CD4-positive, alpha-beta T cell treated with Interleukin-4 for 1 hour (primary cell): ENCODE data around the gene LRRC8C.

Source experiments
- DNase-seq, 2 donors: peaks; one replicate each; pipeline ENCODE4 v3.0.0-alpha.2; 2020 to 2022

The LRRC8C gene

GRCh38 chr1:89706700-89707012, 73.7 kb downstream of the LRRC8C start:
- DNase-seq, result no peak

GRCh38 chr1:89708751-89709375, 75.9 kb downstream of the LRRC8C start:
- DNase-seq, result no peak

- no peak for DNase-seq
Measured at GRCh38 chr1:89710498-89711139, 77.7 kb downstream of the LRRC8C start.

- no peak for DNase-seq
Measured at GRCh38 chr1:89711140-89711778, 78.3 kb downstream of the LRRC8C start.

- no peak for DNase-seq
Measured at GRCh38 chr1:89712420-89712819, 79.5 kb downstream of the LRRC8C start.

GRCh38 chr1:89715677-89716076, 82.8 kb downstream of the LRRC8C start:
- no peak for DNase-seq

- DNase-seq, result peak in 1 of 2 donors; percentile 66
Measured at GRCh38 chr1:89719502-89720306, 86.8 kb downstream of the LRRC8C start.

- DNase-seq, result no peak
Measured at GRCh38 chr1:89720839-89721238, 87.9 kb downstream of the LRRC8C start.

- peak; percentile 53 to 85 for DNase-seq
Measured at GRCh38 chr1:89721351-89721750, 88.4 kb downstream of the LRRC8C start.

GRCh38 chr1:89723144-89723543, 90.2 kb downstream of the LRRC8C start:
- no peak for DNase-seq

- DNase-seq, result peak in 1 of 2 donors; percentile 17
Measured at GRCh38 chr1:89723863-89724262, 90.9 kb downstream of the LRRC8C start.

GRCh38 chr1:89724369-89725010, 91.6 kb downstream of the LRRC8C start:
- peak in 1 of 2 donors; percentile 65 for DNase-seq

GRCh38 chr1:89725011-89725370, 92.1 kb downstream of the LRRC8C start:
- no peak for DNase-seq

- no peak for DNase-seq
Measured at GRCh38 chr1:89725631-89726030, 92.7 kb downstream of the LRRC8C start.

GRCh38 chr1:89727517-89728312, 94.8 kb downstream of the LRRC8C start:
- no peak for DNase-seq

- no peak for DNase-seq
Measured at GRCh38 chr1:89728381-89728780, 95.5 kb downstream of the LRRC8C start.

GRCh38 chr1:89732206-89732605, 99.3 kb downstream of the LRRC8C start:
- no peak for DNase-seq

GRCh38 chr1:89732643-89733222, 99.8 kb downstream of the LRRC8C start:
- DNase-seq, result no peak

- no peak for DNase-seq
Measured at GRCh38 chr1:89733748-89734147, 100.8 kb downstream of the LRRC8C start.

- DNase-seq, result no peak
Measured at GRCh38 chr1:89734442-89734841, 101.5 kb downstream of the LRRC8C start.

- no peak for DNase-seq
Measured at GRCh38 chr1:89735479-89735878, 102.6 kb downstream of the LRRC8C start.
